Glomerular visceral epithelial cell (primary cell): ENCODE results near the gene COL13A1.

Experiments
- DNase-seq: peaks from one replicate; pipeline ENCODE4 v3.0.0-alpha.2; 2016; ENCODE audit errors: extremely low spot score

COL13A1 gene

GRCh38 chr10:69885379-69886013 is 83.8 kb downstream of the COL13A1 start:
- no peak for DNase-seq

- DNase-seq = no peak
Observed at GRCh38 chr10:69888882-69889584, 87.3 kb downstream of the COL13A1 start.

- no peak for DNase-seq
Observed at GRCh38 chr10:69890065-69890847, 88.5 kb downstream of the COL13A1 start.

- no peak for DNase-seq
Observed at GRCh38 chr10:69891057-69891617, 89.4 kb downstream of the COL13A1 start.

- DNase-seq = no peak
Observed at GRCh38 chr10:69892406-69892805, 90.7 kb downstream of the COL13A1 start.

- peak; percentile 9 for DNase-seq
Observed at GRCh38 chr10:69892816-69893215, 91.1 kb downstream of the COL13A1 start.

DNA sequence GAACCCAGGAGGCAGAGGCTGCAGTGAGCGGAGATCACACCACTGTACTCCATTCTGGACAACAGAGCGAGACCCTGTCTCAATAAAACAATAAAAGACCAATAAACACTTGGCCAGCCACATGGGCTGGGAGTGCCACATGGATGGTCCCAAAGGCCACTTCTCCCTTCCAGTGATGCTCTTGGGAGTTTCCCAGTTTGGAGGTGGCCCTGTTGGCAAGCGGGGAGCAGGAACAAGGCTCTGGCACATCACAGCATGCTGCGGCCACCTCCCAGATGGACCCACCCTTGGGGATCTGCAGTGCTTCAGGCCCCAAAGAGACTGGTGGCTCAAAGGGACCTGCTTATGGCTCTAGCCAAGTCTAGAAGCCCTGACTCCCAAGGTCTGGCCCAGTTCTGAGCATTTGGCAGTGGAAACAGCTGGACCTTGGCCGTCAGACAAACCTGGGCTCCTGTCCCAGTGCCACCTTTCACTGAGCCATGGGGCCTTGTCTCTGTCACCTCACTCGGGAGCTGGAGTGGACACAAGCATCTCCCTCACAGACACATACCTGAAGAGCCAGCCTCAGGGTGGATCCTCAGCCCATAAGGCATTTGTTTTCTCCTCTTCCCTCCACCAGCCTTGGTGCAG is 91.7 kb downstream of the COL13A1 start:
- no peak for DNase-seq

GRCh38 chr10:69894156-69894555 is 92.5 kb downstream of the COL13A1 start:
- no peak for DNase-seq

DNA sequence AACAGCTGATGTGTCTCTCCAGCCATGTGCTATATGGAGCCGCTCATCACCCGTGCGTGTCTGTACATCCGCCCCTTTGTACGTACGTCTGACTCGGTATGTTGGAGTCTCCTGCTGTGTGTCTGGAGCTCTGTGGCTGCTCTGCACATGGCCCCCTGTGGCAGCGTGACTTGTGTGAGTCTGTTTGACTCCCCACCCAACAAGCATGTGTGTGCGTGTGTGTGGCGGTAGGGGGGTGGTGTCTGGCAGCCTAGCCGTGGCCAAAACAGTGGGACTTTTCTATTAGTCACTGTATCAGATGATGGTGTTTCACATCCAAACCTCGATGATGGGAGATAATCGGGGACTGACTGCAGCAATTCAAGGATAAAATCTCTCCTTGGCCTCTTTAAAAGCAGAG is 94.1 kb downstream of the COL13A1 start:
- DNase-seq = peak; percentile 7

DNA sequence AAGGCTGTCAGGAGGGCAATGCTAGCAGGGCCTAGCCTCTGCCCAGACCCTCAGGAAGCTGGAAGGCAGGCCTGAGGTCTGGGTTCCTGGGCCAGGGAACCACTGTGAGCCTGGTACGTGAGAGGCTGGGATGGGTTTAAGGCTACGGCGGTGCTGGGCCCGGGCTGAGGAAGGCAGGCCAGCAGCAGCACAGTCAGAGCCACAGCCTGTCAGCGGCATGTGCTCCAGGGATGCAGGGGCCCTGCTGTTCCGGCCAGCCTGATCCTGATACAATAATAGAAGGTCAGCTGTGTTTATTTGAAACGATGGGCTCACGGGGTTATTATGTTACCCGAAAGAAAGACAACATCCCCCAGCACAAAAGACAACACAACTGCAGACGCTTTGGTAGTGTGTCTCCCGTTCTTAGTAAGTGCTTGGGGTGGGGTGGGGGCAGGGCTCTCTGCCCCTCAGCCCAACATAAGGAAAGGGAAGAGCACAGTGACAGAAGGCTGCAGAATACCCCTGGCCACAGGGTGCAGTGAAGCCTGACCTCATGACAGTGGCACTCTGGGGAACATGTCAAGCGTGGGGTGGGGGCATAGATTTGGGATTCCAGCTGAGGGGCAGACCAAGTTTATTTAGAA is 95.0 kb downstream of the COL13A1 start:
- DNase-seq = no peak

- no peak for DNase-seq
Observed at GRCh38 chr10:69897432-69897831, 95.7 kb downstream of the COL13A1 start.

DNA sequence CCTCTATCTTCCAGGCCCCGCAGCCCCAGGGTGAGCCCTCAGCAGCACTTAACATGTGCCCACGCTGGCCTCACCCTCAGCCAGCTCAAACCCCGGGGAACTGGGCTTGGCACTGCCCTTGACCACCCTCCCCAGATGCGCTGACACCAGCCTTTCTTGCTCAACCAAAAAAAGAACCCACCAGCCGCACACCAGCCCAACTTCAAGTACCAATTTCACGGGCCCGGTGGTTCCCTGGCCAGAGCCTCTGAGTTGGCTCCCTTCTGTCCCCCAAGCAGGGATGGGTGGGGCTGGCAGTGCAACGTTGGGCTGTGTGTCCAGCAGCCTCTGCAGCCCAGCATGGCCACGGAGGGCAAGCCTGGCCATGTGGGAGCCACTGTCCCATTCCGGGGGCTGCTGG is 96.3 kb downstream of the COL13A1 start:
- no peak for DNase-seq

DNA sequence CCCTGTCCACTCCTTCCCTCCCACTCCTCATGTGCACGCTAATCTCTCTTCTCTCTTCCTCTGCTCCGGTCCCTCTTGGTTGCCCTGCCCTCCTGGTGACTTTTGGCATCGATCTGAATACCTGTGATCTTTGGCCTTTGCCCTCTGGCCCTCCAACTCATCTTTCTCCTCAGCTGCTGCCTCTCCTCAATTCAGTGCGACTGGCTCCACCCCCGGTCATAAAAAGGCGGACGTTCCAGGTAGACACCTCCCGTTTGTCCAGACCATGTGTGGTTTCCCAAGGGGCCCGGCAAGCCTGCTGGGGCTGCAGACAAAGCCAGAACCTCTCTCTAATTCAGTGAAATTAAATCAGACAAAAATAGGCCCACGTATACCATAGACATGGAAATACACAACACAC is 96.8 kb downstream of the COL13A1 start:
- no peak for DNase-seq

DNA sequence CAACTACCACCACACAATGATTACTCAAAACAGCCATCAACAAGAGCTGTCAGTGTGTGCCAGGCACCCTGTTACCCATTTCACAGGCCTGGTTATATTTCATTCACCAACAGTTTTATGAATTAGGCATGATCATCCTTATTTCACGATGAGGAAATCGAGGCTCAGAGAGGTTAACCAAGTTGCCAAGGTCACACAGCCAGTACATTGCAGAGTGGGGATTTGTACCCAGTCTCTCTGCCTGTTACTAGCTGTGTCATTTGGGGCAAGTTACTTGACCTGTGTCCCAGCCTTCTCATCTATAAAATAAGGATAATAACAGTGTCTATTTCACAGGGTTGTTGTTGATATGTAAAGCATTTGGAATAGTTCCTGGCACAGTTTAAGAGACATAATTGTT is 97.2 kb downstream of the COL13A1 start:
- no peak for DNase-seq

GRCh38 chr10:69899727-69900595 is 98.3 kb downstream of the COL13A1 start:
- DNase-seq = no peak

- DNase-seq = no peak
Observed at GRCh38 chr10:69901022-69901421, 99.3 kb downstream of the COL13A1 start.

- peak; percentile 56 for DNase-seq
Observed at GRCh38 chr10:69901628-69902505, 100.2 kb downstream of the COL13A1 start.

- DNase-seq = no peak
Observed at GRCh38 chr10:69902835-69903535, 101.3 kb downstream of the COL13A1 start.

DNA sequence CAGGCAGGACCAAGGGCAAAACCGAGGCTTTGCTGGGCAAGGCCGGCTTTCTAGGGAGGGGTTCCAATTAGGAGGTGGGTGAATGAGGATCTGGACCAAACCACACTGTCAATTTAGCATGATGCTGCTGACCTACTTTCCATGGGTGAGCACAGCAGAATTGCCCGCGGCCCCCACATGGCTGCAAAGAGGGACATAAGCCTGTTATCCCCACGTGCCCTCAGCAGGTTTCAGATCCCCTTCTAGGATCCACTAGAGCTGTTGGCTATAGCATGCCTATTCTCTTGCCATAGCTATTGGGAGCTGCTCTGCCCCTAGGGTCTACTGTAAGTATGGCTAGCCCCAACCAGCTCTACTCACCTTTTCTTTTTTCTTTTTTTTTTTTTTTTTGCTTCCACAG is 102.8 kb downstream of the COL13A1 start:
- DNase-seq = no peak
